HG03280 (cell line): ENCODE data around the gene C21orf58.

Experiments
- ATAC-seq: cut with Tn5 transposase; IDR thresholded peaks from one replicate; pipeline ENCODE4 v1.9.1; 2021; ENCODE audit warnings: mild to moderate bottlenecking, moderate library complexity; ENCODE audit not compliant: unreplicated experiment

The C21orf58 gene

DNA sequence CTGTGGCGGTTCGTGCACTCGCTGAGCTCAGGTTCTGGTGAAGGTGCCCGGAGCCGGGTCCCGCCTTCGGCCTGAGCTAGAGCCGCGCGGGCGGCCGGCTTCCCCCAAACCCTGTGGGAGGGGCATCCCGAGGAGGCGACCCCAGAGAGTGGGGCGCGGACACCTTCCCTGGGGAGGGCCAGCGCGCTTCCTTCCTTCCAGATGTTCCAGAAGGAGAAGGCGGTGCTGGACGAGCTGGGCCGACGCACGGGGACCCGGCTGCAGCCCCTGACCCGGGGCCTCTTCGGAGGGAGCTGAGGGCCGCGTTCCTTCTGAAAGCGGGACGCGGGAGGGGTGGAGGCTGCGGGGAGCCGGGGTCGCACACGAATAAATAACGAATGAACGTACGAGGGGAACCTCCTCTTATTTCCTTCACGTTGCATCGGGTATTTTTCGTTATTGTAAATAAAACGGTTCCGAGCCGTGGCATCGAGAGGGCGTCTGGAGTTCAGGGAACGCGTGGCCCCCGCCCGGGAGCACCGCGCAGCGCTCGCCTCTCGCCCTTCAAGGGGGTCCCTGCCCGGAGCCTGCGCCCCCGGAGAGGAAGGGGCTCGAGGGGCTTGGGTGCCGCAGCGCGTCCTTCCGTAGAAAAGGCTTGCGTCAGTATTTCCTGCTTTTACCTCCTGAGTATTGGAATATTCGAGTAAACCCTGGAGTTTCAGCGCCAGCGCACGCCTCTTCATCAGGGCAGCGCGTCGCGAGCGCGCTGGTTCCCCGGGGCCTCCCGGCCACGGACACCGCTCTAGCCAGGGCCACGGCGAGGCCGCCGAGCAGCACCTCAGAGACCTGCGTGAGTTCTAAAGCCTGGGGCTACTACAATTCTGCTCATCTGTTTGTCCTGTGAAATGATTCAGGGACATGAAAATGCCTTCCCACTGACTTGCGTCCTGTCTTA, 26.1 kb downstream of the C21orf58 start:
- no peak for ATAC-seq

DNA sequence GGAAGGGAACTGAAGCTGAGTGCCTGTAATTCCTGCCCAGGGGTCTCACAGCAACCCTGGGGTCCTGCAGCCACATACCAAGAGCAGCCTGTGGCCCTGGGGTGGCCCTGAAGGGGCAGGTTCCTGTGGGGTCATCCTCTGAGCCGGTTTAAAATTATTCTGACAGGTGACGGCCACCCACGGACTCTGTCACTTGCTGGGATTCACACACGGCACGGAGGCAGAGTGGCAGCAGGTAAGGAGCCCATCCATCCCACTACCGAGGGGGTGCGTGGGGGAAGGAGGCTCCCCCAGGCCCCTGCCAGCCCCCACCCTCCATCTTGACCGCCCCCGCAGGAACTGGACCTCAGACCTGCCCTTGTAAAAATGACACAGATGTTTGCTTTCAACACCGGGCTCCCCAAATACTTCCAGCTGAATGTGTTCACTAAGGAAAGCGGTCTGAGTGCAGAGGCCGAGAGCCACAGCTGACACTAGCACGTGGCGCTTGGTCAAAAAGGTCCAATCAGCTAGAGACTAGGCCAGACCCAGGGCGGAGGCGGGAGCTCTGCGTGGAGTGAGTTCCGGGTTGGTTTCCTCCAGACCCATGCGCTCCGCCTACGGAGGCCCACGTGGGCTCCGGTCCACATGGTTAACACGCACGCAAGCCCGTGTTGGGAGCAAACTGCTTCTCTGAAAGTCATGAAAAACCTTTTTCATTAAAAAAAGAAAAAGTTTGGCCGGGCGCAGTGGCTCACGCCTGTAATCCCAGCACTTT, 27.5 kb downstream of the C21orf58 start:
- no peak for ATAC-seq

DNA sequence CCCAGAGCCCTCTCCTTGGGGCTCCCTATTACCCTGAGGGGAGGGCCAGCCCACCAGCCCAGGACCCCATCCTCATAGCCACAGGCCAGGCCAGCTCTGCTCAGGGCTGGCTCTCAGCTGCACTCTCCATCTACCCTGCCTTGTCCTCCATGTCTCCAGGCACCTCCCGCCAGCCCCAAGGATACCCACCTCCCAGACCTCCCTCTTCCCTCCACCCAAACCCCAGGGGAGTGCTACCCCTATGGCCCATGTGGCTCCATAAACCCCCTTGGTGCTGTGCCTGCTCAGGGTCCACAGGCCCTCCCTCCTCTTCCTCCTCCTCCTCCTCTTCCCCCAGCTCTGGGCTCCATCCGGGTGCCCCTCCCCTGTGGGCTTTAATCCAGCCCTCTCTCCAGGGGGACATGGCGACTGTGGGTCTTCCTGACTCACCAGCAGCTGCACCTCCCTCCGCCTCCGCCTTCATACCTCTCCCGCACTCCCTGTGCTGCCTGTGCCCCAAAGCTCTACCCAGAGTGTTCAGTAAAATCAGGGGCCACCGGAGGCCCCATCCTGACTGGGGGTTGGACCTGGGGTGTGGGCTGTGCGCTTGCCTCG, 28.4 kb downstream of the C21orf58 start:
- no peak for ATAC-seq

DNA sequence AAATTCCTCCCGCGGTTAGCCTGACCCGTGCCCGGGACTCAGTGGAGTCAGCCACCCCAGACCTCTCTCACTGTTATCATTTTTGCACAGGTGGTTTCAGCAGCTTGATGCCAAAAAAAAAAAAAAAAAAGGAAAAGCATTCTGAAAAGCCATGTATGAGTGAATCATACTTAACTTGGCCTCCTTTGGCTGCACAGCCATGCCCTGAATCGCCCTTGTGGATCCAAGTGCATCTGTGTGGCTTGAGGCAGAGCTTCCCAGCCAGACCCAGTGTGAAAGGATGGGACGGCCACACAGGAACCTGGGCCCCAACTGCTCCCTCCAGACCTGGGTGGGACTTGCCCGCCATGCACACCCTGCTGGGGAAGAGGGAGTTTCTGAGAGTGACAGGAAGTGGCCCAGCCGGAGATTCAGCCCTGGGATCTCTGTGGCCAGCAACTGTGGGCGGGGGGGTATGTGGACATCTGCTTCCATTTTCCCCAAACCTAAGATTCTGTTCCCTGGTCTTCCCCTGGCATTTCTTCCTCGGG, 29.0 kb downstream of the C21orf58 start:
- ATAC-seq: no peak

DNA sequence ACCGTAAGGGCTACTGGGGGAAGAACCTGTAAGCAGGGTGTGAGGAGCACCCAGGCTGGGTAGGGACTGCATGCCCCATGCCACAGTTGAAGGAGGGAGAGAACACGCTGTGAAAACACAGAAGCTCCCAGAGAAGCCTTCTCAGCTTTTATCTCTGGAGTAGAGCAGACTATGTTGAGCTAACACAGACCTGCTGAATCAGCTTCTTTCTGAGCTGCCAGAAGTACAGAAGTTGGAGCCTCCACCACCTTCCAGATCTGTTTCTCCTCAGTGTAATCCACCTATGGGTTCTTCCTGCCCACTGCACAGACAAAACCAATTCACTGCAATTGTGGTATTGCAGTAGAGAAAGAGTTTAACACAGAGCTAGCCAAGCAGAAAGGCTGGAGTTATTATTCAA, 32.1 kb downstream of the C21orf58 start:
- ATAC-seq: no peak

DNA sequence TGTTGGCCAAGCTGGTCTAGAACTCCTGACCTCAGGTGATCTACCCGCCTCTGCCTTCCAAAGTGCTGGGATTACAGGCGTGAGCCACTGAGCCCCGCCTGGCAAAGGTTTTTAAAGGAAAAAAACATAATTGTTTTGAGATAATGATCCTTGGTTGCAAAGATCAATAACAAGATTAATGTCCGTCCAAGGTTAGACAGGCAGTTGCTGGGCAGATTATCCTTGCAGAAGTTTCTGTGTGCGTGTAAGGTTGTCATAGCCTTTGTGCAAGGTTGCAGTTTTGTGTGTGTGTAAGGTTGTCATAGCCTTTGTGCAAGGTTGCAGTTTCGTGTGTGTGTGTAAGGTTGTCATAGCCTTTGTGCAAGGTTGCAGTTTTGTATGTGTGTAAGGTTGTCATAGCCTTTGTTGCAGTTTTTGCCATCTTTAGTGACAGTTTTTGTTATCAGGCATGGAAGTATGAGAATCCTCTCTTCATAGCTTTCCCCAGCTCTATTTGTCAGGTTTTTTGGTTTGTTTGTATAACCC, 34.0 kb downstream of the C21orf58 start:
- no peak for ATAC-seq

DNA sequence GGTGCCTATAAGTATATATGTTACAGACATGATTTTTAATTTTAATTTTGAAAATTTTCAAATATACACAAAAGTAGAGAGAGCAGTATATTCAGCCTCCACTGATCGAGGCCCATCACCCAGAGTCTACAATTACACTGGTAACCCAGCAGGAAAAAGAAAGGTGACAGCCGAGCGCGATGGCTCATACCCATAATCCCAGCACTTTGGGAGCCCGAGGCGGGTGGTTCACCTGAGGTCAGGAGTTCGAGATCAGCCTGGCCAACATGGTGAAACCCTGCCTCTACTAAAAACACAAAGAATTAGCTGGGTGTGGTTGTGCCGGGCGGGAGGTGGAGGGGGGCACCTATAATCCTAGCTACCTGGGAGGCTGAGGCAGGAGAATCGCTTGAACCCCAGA, 36.1 kb downstream of the C21orf58 start:
- no peak for ATAC-seq

DNA sequence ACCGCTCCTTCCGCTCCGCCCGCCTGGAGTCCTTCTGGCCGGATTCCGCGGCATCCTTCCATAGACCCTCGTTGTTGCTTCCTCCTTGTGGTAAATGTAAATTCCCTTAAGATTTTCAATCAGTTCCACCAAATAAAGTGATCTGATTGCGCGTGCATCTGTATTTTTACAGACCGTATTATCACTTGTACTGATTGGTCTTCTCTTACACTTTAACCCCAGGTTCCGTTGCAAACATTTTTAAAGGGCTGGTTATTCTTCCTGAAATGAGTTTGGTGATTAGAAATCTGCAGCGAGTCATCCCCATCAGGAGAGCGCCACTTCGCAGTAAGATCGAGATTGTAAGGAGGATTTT, 37.0 kb downstream of the C21orf58 start:
- no peak for ATAC-seq

DNA sequence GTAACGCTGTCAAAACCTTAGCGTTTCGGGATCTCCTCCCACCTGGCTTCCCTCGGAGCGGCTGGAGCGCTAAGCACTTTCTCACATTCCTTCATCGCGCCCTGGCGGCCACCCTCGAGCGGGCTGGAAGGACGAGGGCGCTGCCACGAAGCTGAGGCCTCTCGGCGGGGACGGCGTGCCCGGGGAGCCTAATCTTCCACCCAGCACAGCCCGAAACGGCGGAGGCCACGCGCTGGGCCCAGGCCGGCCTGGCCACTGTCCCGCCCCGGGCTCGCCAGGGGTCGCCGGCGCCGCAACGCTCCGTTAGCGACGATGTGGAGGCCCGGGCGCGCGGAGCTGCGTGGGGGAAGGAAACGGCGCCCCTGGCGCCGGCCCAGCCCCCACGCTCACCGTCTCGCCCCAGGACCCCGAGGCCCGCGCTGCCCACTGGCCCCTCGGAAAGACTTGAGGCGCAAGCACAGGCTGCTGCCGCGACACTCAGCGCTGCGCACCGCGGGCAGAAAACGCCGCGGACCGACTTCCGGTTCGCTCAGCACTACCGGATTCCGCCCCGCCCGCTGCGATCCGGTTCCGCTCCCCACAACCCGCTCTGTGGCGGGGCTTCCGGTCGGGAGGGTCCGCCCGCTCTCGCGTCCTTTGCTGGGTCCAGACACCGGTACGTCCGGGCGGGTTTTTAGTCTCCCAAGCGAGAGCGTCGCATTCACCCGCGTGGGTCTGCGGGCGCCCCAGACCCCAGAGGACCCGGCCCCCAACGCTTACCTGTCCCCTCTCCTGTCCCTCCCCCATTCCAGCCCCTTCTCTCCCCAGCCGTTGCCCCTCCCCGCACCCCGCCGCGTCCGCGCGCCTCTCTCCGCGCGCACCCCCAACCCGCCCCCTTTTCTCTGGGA, 37.7 kb downstream of the C21orf58 start, which contains the start of gene YBEY:
Gene YBEY, plus strand, starts transcription at position 582 of the 887 bp plus-strand sequence. CDS start 572 bp downstream, outside the sequence.
- ATAC-seq: peak; percentile 88

DNA sequence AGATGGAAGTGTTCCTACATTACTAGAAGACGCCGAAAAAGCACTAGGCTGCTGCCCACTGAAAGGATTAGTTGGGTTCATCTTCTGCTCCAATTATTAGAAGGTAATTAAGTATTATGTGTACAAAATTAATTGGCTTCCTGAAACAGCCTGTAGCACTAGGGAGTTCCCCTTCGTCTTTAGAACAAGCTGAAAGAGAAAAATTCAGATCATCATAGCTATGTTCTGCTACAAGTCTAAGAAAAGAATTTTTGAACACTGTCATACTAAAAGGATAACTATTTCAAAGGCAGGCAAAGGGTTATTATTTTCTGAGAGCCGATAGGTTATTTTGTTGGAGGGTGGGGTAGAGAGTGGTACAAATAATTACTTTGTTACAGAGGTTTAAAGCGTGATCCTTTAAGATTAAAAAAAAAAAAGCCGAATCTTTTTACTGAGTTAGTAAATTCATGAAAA, 38.4 kb downstream of the C21orf58 start, which contains the start of gene MCM3AP:
Gene MCM3AP, minus strand, starts transcription at position 406 of the 456 bp plus-strand sequence. Its CDS starts 325 bp downstream, at position 81.
- no peak for ATAC-seq

DNA sequence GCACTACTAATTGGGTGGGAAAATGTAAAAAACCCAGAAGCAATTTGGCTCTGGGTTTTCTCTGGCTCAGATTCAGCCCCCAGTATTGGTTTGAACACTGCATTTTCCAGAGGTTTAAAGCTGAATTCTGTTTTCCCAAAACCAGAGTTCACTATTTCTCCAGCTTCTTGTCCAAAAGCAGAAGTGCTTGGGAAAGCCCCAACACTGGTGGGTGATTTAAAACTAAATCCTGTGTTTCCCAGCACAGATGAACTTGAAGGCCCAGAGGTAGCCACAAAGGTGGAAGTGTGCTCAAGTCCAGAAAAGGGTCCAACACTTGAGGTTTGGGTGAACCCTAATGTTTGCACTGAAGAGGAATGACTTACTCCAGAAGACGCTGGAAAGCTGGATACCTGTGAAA, 38.9 kb downstream of the C21orf58 start:
- no peak for ATAC-seq

DNA sequence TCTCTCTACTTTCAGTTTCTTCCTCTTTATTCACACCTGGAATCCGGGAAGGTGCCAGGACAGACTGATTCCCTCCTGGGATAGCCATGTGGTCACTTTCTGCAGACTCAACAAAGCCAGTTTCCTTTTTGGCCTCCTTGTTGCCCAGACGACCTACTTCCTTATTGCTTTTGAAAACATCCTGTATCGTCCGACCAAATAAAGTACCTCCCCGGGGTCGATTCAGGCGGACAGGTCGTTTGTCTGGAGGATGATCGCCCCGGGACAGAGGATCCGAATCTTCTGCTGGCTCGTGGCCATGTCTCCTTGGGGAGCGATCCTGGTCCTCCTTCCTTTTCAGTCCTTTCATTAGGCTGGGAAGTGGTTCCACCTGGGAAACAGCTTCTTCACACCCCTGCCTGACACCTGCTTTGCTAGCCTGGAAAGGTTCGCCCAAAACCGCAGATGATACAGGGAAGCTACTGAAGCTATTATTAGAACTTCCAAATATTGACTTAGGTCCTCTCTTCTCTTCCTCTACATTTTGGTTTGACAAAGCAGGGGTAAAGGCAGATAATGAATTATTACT, 39.5 kb downstream of the C21orf58 start:
- ATAC-seq: no peak

DNA sequence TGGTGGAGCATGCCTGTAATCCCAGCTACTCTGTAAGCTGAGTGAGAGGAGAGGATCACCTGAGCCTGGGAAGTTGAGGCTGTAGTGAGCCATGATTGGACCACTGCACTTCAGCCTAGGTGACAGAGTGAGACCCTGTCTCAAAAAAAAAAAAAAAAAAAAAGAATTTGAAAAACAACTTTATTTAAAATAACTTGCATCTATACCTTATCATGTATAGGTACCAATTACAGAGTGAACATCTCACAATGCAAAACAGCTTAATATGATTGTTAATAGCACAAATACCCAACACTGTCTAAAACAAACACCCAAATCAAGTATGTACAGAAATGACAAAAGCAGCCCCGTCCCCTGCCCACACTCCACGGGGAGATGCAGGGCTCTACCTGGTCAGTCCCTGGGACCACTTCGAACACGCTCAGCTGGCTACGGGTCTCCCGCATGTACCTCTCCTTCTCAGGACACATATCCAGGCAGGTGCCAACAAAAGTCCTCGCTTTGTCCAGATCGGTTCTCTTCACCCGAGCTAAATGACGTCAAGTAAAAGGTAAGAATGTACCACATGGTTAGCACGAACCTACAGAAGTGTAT, 48.8 kb downstream of the C21orf58 start:
- ATAC-seq: no peak

DNA sequence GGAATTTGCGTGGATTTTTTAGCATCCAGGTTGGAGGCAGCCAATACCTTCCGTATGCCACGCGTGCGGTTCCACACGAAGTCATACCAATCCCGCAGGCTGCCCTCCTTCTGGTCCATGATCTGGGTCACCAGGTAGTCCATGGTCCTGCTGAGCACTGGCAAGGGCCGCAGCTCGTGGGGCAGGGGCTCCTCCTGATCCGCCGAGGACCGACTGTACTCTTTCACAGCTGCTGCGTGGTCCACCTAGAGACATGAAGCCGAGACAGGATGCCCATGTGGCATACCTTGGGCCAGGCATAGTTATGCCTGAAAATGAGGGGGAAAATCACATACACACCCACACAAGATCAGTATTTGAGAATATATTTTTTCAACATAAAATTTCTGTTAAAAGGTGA, 50.3 kb downstream of the C21orf58 start:
- ATAC-seq: no peak

DNA sequence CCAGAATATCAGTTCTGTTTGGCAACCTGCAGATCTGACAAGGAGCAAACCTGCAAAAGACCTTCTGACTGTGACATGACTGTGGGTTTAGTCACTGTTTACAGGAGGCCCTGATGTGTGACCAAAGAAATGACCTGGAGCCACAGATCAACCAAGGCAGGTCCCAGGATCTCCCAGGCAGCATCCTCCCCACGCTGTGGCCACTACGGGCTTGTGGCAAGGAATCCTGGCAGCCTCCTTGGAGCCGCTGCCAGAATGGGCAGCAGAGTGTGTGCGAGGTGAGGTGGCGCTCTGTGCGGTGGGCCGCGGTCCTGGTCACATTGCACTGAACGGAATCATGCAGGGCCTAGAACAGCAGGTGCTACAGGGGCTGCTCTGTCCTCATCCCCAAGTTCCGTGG, 54.2 kb downstream of the C21orf58 start:
- no peak for ATAC-seq

DNA sequence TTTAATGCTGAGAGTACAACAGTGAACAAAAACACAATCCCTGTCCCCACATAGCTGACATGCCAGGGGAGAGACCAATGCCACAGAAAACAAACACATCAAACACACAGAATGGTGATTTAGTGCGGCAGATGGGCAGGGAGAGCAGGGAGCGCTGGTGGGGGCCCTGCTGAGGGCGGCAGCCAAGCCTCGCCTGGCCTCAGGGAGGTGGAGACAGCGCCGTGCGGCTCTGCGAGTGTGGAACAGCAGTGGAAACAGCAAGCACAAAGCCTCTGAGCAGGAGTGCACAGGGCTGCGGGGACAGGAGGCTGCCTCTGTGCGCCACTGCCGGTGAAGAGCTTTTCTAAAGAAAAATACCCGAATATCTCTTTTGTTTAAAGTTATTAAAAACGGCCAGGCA, 55.3 kb downstream of the C21orf58 start:
- ATAC-seq: no peak

DNA sequence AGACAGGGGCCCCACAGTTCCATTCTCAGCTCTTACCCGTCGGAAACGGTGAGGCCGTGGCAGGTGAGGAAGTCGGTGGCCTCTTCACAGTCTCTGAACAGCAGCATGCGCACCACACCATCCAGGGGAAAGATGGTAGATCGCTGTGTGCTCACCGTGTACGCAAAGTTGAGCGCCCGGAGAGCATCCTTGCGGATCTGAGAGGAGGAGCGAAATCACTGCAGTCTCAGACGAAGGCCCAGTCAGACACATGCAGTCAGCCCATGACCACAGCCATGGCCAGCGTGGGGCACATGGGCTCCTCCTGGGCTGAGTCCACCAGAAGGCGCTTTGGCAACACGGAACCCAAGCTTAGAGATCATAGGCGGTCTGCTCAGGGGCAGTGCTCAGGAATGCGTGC, 56.7 kb downstream of the C21orf58 start:
- no peak for ATAC-seq

DNA sequence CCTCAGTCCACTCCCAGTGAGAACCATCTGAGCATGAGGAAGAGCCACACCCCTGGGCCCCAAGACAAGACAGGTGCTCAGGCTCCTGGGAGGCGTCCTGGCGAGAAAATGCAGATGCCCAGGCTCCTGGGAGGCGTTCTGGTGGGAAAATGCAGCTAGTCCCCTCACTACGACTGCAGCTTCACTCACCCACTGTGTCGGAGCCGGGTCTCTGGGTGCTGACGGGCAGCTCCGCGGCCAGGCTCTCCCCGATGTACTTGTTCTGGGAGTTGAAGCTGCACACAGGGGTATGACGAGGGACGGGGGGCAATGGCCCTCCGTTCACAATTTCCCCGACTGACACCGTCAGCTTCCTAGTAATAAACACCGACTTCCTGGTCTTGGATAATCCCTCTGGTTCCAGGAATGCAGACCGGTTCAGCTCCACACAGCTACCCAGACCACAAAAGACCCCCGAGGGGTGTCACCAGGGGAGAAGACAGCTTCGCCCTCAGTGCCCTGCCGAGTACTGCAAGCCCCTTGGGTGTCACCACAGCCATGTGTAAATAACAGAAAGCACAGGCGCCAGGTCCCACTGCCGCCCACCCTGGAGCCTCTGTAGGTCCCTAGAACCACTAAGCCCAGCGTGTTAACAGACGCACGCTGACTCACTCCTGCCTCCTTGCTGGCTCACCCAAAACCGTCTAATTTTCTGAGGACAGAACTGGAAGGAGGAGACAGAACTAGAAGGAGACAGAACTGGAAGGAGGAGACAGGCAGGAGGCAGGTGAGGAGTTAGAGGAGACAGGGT, 57.7 kb downstream of the C21orf58 start:
- ATAC-seq: no peak
